Endothelial cell of umbilical vein (primary cell): ENCODE results near the gene ENAH. TPM values are rescaled to one million over a fixed set of nuclear protein-coding genes. Genes with fewer than 3 reads are reported as not detected.

Experiments used
- BruUV-seq: library from RNA; stranded (reverse); fragments of 400-500 nt; replicated peaks from 2 replicates; lab custom pipeline; 2021; lab: Mats Ljungman, UMichigan
- CTCF ChIA-PET: fragments of 300-600, 350-600 bp; sonication (Branson Sonifier 250); formaldehyde crosslinking; loops from one replicate; lab custom pipeline; 2021; ENCODE audit warnings: antibody characterized with exemption, inconsistent platforms; lab: Charles Lee
- POLR2A ChIA-PET: fragments of 300-600, 350-600 bp; sonication (Branson Sonifier 250); formaldehyde crosslinking; loops from one replicate; lab custom pipeline; 2021; ENCODE audit warnings: antibody characterized with exemption, inconsistent platforms; lab: Charles Lee
- DNase-seq: peaks from one replicate; pipeline ENCODE4 v3.0.0-alpha.2; 2011; ENCODE audit warnings: low read depth, low spot score
- FAIRE-seq: peaks from 2 replicates; lab custom pipeline; 2011; peaks lifted over from hg19 to GRCh38; lab: Jason Lieb, UNC
- H2AFZ ChIP-seq: 2 replicates; pipeline ENCODE4 v1.6.0; 2012; ENCODE audit warnings: low read depth, low read length, control low read depth, inconsistent platforms
- H3K27ac ChIP-seq: 2 replicates; pipeline ENCODE4 v1.5.1; 2011; ENCODE audit warnings: low read depth, mild to moderate bottlenecking, control low read depth, low read length, moderate library complexity; ENCODE audit not compliant: insufficient read depth
- H3K27me3 ChIP-seq, 2 experiments: 2 replicates each; pipeline versions ENCODE4 v1.6.0 to v1.6.1; 2011; ENCODE audit warnings: low read length in 2 of 2, mixed read lengths in 1 of 2; ENCODE audit not compliant: control insufficient read depth in 2 of 2, insufficient read depth in 2 of 2
- H3K36me3 ChIP-seq, 2 experiments: 2 replicates in 1 of 2; 3 replicates in 1 of 2; pipeline ENCODE4 v1.5.1; 2011; ENCODE audit warnings: low read length in 2 of 2, mild to moderate bottlenecking in 1 of 2, moderate library complexity in 1 of 2; ENCODE audit not compliant: control insufficient read depth in 2 of 2, insufficient read depth in 2 of 2; ENCODE audit errors: extremely low read depth in 1 of 2
- H3K4me1 ChIP-seq: 3 replicates; pipeline ENCODE4 v1.5.1; 2011; ENCODE audit warnings: mild to moderate bottlenecking, low read length; ENCODE audit not compliant: control insufficient read depth, insufficient read depth; ENCODE audit errors: extremely low read depth
- H3K4me2 ChIP-seq: 2 replicates; pipeline ENCODE4 v1.6.1; 2011; ENCODE audit warnings: low read length, control low read depth, mixed read lengths; ENCODE audit not compliant: insufficient read depth
- H3K4me3 ChIP-seq, 3 experiments: fragments of 200-600 bp in 1 of 3; sonication (generic), shearing (Covaris generic) in 1 of 3; replicated peaks in 1 of 3; 2 replicates each; pipeline ENCODE4 v1.5.1; 2011 to 2016; ENCODE audit warnings: control low read depth in 3 of 3, low read length in 3 of 3, mild to moderate bottlenecking in 2 of 3, inconsistent platforms in 1 of 3, low read depth in 1 of 3, moderate library complexity in 1 of 3; ENCODE audit not compliant: insufficient read depth in 1 of 3
- H3K79me2 ChIP-seq: 2 replicates; pipeline ENCODE4 v1.6.0; 2012; ENCODE audit warnings: low read length, inconsistent platforms; ENCODE audit not compliant: control insufficient read depth, insufficient read depth
- H3K9ac ChIP-seq: replicated peaks from 2 replicates; pipeline ENCODE3; 2011; ENCODE audit warnings: low read length, control low read depth; ENCODE audit not compliant: insufficient read depth; ENCODE audit errors: extremely low read depth
- H3K9me1 ChIP-seq: replicated peaks from 3 replicates; pipeline ENCODE4 v1.6.0; 2011; ENCODE audit warnings: mild to moderate bottlenecking, low read length; ENCODE audit not compliant: control insufficient read depth, insufficient read depth; ENCODE audit errors: extremely low read depth
- H3K9me3 ChIP-seq: replicated peaks from 2 replicates; pipeline ENCODE4 v1.5.1; 2012; ENCODE audit warnings: low read length, inconsistent platforms; ENCODE audit not compliant: control insufficient read depth, insufficient read depth
- H4K20me1 ChIP-seq: replicated peaks from 2 replicates; pipeline ENCODE3; 2011; ENCODE audit warnings: mild to moderate bottlenecking, low read length; ENCODE audit not compliant: control insufficient read depth, insufficient read depth; ENCODE audit errors: extremely low read depth
- CTCF ChIP-seq, 2 donors: IDR thresholded peaks; 1 replicate in 1 of 2; 2 replicates in 1 of 2; pipeline ENCODE4 v1.5.1; 2011; ENCODE audit warnings: low read length in 2 of 2, mild to moderate bottlenecking in 2 of 2, moderate library complexity in 2 of 2, control low read depth in 1 of 2, inconsistent platforms in 1 of 2, low read depth in 1 of 2; ENCODE audit not compliant: insufficient read depth in 1 of 2; ENCODE audit errors: extremely low read depth in 1 of 2
- EZH2 ChIP-seq: IDR thresholded peaks from 2 replicates; pipeline ENCODE4 v1.6.1; 2012; ENCODE audit warnings: borderline replicate concordance, low read depth, mild to moderate bottlenecking, moderate library complexity, low read length, inconsistent platforms; ENCODE audit not compliant: severe bottlenecking
- FOS ChIP-seq: IDR thresholded peaks from 2 replicates; pipeline ENCODE4 v1.6.1; 2011; ENCODE audit warnings: mild to moderate bottlenecking, low read length, moderate library complexity, borderline replicate concordance; ENCODE audit not compliant: insufficient read depth
- JUN ChIP-seq: IDR thresholded peaks from 2 replicates; pipeline ENCODE4 v1.6.1; 2011; ENCODE audit warnings: borderline replicate concordance, low read depth; ENCODE audit not compliant: insufficient read length, insufficient read depth
- POLR2A ChIP-seq: IDR thresholded peaks from 2 replicates; pipeline ENCODE4 v1.6.1; 2012; ENCODE audit warnings: low read depth, mild to moderate bottlenecking, control low read depth, low read length
- POLR2AphosphoS5 ChIP-seq: IDR thresholded peaks from 2 replicates; pipeline ENCODE4 v1.6.1; 2012; ENCODE audit warnings: low read depth, mild to moderate bottlenecking, control low read depth, low read length, moderate library complexity; ENCODE audit not compliant: insufficient read depth
- dilution Hi-C: fragments of 300-500 bp; cut with MboI; formaldehyde crosslinking; loops from one replicate; pipeline ENCODE4 v1.15.0; 2019; ENCODE audit warnings: low sequenced_read_pairs; ENCODE audit not compliant: extremely low pct_ligation_motif_present
- intact Hi-C: fragments of 100-400 bp; cut with micrococcal nuclease; formaldehyde crosslinking; loops from one replicate; pipeline ENCODE4 v1.10.0; 2022
- polyA plus RNA-seq, 4 experiments: library from polyadenylated mRNA; depleted of rRNA in 3 of 4; stranded (reverse) in 3 of 4; unstranded in 1 of 4; fragments of >200 nt; gene quantifications; 2 replicates each; pipeline versions ENCODE4 v1.2.1 to v1.2.3, GENCODE V29; 2011 to 2012; ENCODE audit warnings: missing spikeins in 1 of 4
- total RNA-seq: library from RNA; stranded (reverse); gene quantifications from 2 replicates; pipeline ENCODE4 v1.2.3, GENCODE V29; 2021
- TF ChIP-seq, protein P1 (sequence below): IDR thresholded peaks from 2 replicates; pipeline ENCODE4 v1.6.1; 2011; ENCODE audit not compliant: insufficient read depth, insufficient read length

The ENAH gene
- total and polyA plus RNA-seq, 2 donors (not counting 3 experiments of a cell fraction or from before 2014, with no cell fraction given) = 19.9 to 95.6 TPM

DNA sequence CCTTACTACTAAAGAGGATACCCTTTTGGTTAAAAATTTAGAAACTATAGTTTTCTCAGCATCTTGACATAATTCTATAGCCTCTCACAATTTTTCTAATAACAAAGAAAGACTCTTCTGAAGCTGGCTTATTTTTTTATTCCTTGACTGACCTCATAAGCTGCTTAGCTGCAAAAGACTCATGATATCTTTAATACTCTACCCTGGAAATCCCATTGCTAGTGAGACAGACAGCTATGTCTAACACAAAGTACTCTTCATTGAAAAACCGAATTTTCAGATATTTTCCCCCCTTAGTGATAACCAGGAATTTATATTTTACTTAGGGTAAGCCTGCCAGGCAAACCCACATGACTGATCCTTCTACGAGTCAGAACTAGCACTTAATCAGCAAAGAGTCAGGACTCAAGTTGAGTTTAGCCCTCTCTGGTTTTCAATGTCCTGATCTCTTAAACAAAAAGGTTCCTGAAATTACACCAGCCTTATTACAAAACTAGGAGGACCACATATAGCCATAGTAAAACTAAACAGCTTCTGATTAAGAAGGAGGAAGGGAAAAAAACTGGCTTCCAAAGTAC is 56.9 kb downstream of the ENAH start:
- Histone ChIP-seq H3K9me3 (no peaks in the 10 kb centered on the region), H3K9ac (no peak overlapping the region), H3K27ac (no peak overlapping the region), H3K4me2 (no peak overlapping the region), H3K36me3 (no peaks in the 10 kb centered on the region), H3K79me2 (peaks cover 31% of the 10 kb centered on the region), H2AFZ (no peak overlapping the region), H3K9me1 (no peaks in the 10 kb centered on the region), H3K4me3 (no peak overlapping the region), H3K27me3 (no peaks in the 10 kb centered on the region), H3K4me1 (no peaks in the 10 kb centered on the region), H4K20me1 (no peaks in the 10 kb centered on the region)
- BruUV-seq = no TSS peak
- no peak for FAIRE-seq
- ChIA-PET CTCF (interaction anchor here (0.9 to 1.5 kb wide), 5 partner anchors 9 to 59 kb away, joined by 3 to 4 read pairs (median 3); no protein-coding TSS in a partner anchor), POLR2A (no interaction called here)
- no peak for DNase-seq
- TF ChIP-seq CTCF (IDR thresholded peaks at IDR 0.05; ENCODE audit: extremely low read depth in 1 of 2, insufficient read depth in 1 of 2, low read depth in 1 of 2, low read length in 2 of 2) = no peak
- TF ChIP-seq FOS = no peak
- TF ChIP-seq POLR2A = no peak
- no peak for TF ChIP-seq JUN
- TF ChIP-seq, protein P1, sequence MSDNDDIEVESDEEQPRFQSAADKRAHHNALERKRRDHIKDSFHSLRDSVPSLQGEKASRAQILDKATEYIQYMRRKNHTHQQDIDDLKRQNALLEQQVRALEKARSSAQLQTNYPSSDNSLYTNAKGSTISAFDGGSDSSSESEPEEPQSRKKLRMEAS = no peak
- TF ChIP-seq POLR2AphosphoS5 = no peak
- TF ChIP-seq EZH2 = no peak
- dilution Hi-C loops (no loop called here), intact Hi-C loops (no loop called here)
